ENCODE data around the gene ADAMTS5. TPM values are rescaled to one million over a fixed set of nuclear protein-coding genes. Genes with fewer than 3 reads are reported as not detected.

The ADAMTS5 gene
- total and polyA plus RNA-seq, 2 of the 8 experiments (the other 6 are each of a cell fraction or from before 2014, with no cell fraction given), result 0.20 to 1.1 TPM

DNA sequence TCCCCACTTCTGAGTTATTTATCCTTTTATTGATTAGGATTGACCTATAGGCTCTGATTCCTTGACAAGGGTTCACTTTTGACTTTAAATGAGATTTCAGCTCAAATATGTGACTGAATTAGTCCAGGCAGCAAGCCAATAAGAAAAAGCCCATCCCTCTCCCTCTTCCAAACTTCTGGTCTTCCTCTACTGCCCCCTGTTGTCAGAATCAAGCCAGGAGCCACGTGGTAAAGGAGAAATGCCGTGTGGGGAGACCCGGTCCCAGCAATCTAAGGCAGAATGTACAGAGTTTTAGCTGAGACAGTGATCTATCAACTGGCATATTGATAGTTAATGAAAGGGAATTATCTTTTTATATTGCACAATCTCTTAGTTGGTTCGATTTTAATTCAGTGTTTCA, 5.2 kb downstream of the ADAMTS5 start:
- Histone ChIP-seq H3K23ac (ENCODE audit: insufficient read length) (no peak overlapping the region), H3K4me2 (ENCODE audit: insufficient read depth in 1 of 2, low read depth in 2 of 2, low read length in 2 of 2) (no peak overlapping the region), H2BK15ac (ENCODE audit: low read length) (no peak overlapping the region), H2BK12ac (ENCODE audit: low read depth, low read length) (no peak overlapping the region), H3K4me1 (replicated peaks in 1 of 4; ENCODE audit: control insufficient read depth in 3 of 4, insufficient read depth in 4 of 4, low read length in 3 of 4) (peaks cover 3 to 9% (median 6%) of the 10 kb centered on the region in 4 experiments; a peak in 6 of 7 replicates), H3K9me3 (ENCODE audit: insufficient read depth in 2 of 2, low read depth in 1 of 2, low read length in 1 of 2) (no peaks in the 10 kb centered on the region), H2BK120ac (replicated peaks; ENCODE audit: low read depth, low read length) (no peak overlapping the region), H2BK20ac (ENCODE audit: low read length) (no peak overlapping the region), H3K14ac (ENCODE audit: insufficient read length) (no peak overlapping the region), H3K79me2 (ENCODE audit: control insufficient read depth in 1 of 2, insufficient read depth in 2 of 2, low read length in 2 of 2) (no peaks in the 10 kb centered on the region), H3K9ac (replicated peaks in 1 of 4; ENCODE audit: extremely low read depth in 1 of 4, low read depth in 3 of 4, low read length in 3 of 4) (no peak overlapping the region), H3K23me2 (ENCODE audit: low read depth, low read length) (peaks cover 12% of the 10 kb centered on the region; the same call in 1 of the 2 replicates), H4K5ac (ENCODE audit: insufficient read length, low read depth, low read length) (no peak overlapping the region), H3K36me3 (ENCODE audit: control insufficient read depth in 2 of 4, insufficient read depth in 4 of 4, low read length in 3 of 4) (no peaks in the 10 kb centered on the region), H2AFZ (ENCODE audit: low read length) (no peak overlapping the region), H3K79me1 (ENCODE audit: low read depth, low read length) (no peaks in the 10 kb centered on the region), H3K27ac (ENCODE audit: low read depth, low read length) (no peak overlapping the region), H3K56ac (replicated peaks; ENCODE audit: insufficient read length, low read depth, low read length) (no peak overlapping the region), H2BK5ac (ENCODE audit: low read depth, low read length) (no peak overlapping the region), H3K27me3 (replicated peaks in 1 of 4; ENCODE audit: control insufficient read depth in 3 of 4, extremely low read depth in 1 of 4, insufficient read depth in 3 of 4, low read length in 3 of 4) (peaks cover 0 to 21% (median 17%) of the 10 kb centered on the region in 4 experiments; a peak in 6 of 7 replicates), H4K8ac (ENCODE audit: extremely low read depth, insufficient read depth, low read length) (no peak overlapping the region), H4K91ac (replicated peaks; ENCODE audit: insufficient read length, low read length) (no peak overlapping the region), H3K4me3 (ENCODE audit: extremely low read depth in 1 of 4, insufficient read depth in 2 of 4, low read depth in 3 of 4, low read length in 4 of 4) (no peak overlapping the region), H2AK5ac (ENCODE audit: low read depth, low read length) (no peak overlapping the region), H3K4ac (replicated peaks; ENCODE audit: insufficient read length, low read depth, low read length) (no peak overlapping the region), H4K20me1 (replicated peaks in 1 of 2; ENCODE audit: control insufficient read depth in 1 of 2, insufficient read depth in 2 of 2, low read length in 2 of 2) (no peaks in the 10 kb centered on the region), H3K18ac (ENCODE audit: extremely low read depth, low read length) (no peak overlapping the region)
- DNase-seq (ENCODE audit: low read depth in 1 of 2, low spot score in 2 of 2) (peak in 1 of 2 experiments; percentile 66), FAIRE-seq (peak; percentile 78)
- WGBS, 2 experiments (ENCODE audit: extremely low coverage in 1 of 2, insufficient coverage in 1 of 2, insufficient read length in 1 of 2, insufficient replicate concordance in 2 of 2, low coverage in 1 of 2, low lambda C conversion rate in 2 of 2, missing lambda C conversion rate in 1 of 2), result 50% methylated on average over 4 of the region's 4 CpGs; no CpG with 5 or more reads in 1 of the 2 experiments
- CTCF ChIA-PET (ENCODE audit: partially characterized antibody), result interaction anchor here (0.7 to 3.9 kb wide), 35 partner anchors 9 to 632 kb away, joined by 3 to 74 read pairs (median 4); partner anchors contain the start of gene ADAMTS1
- POLR2A ChIA-PET (ENCODE audit: partially characterized antibody), result no interaction called here
- TF ChIP-seq GTF2F1 (IDR thresholded peaks at IDR 0.05; ENCODE audit: borderline replicate concordance, low read depth, low read length) (no peak), KDM4A (IDR thresholded peaks at IDR 0.05; ENCODE audit: low read depth, low read length, severe bottlenecking) (no peak), TAF7 (optimal IDR thresholded peaks at IDR 0.05; ENCODE audit: borderline replicate concordance, low read depth, low read length) (no peak), SUZ12 (IDR thresholded peaks at IDR 0.05; ENCODE audit: low read length) (no peak), SIRT6 (IDR thresholded peaks at IDR 0.05; ENCODE audit: low read length) (no peak), HDAC6 (IDR thresholded peaks at IDR 0.05; ENCODE audit: low read depth, low read length) (no peak), BCL11A (IDR thresholded peaks at IDR 0.05; ENCODE audit: low read depth in 2 of 2, low read length in 2 of 2) (no peak), GABPA (IDR thresholded peaks at IDR 0.05; ENCODE audit: borderline replicate concordance, insufficient read depth, low read length) (no peak), NRF1 (IDR thresholded peaks at IDR 0.05; ENCODE audit: low read depth, low read length) (no peak), SP1 (IDR thresholded peaks at IDR 0.05; ENCODE audit: low read depth, low read length) (no peak)
- TF ChIP-seq, protein P1, sequence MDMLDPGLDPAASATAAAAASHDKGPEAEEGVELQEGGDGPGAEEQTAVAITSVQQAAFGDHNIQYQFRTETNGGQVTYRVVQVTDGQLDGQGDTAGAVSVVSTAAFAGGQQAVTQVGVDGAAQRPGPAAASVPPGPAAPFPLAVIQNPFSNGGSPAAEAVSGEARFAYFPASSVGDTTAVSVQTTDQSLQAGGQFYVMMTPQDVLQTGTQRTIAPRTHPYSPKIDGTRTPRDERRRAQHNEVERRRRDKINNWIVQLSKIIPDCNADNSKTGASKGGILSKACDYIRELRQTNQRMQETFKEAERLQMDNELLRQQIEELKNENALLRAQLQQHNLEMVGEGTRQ (IDR thresholded peaks at IDR 0.05; ENCODE audit: low read length), result peak; percentile 55; the same call in 1 of the 2 replicates

All from H1 (cell line).